Type B pancreatic cell (in vitro differentiated cells): Measurements from ENCODE around the gene PALM. TPM values are rescaled to one million over a fixed set of nuclear protein-coding genes. Genes with fewer than 3 reads are reported as not detected.
"Not testable (repeated sequence)": the region's sequence is repeated elsewhere in the genome, so short reads cannot be mapped to it uniquely, and the experiment has no call there.

ENCODE experiments used
- DNase-seq: peaks from one replicate; pipeline ENCODE4 v3.0.0; 2021; ENCODE audit warnings: mixed read lengths; ENCODE audit not compliant: unreplicated experiment; ENCODE audit errors: extremely low spot score
- H3K27ac Mint-ChIP-seq: 2 replicates; pipeline ENCODE4 v1.8.0; 2021; ENCODE audit warnings: mild to moderate bottlenecking, mixed read lengths
- H3K27me3 Mint-ChIP-seq: 2 replicates; pipeline ENCODE4 v1.8.0; 2021; ENCODE audit warnings: mixed read lengths
- H3K36me3 Mint-ChIP-seq: 2 replicates; pipeline ENCODE4 v1.8.0; 2021; ENCODE audit warnings: mixed read lengths
- H3K4me1 Mint-ChIP-seq: one replicate; pipeline ENCODE4 v1.8.0; 2021; ENCODE audit warnings: mixed read lengths; ENCODE audit not compliant: unreplicated experiment
- H3K4me3 Mint-ChIP-seq: 2 replicates; pipeline ENCODE4 v1.8.0; 2021; ENCODE audit warnings: mild to moderate bottlenecking, mixed read lengths
- H3K9me3 Mint-ChIP-seq: 2 replicates; pipeline ENCODE4 v1.8.0; 2021; ENCODE audit warnings: mixed read lengths
- total RNA-seq: library from RNA; stranded (reverse); gene quantifications from 2 replicates; pipeline ENCODE4 v1.2.1, GENCODE V29; 2021; ENCODE audit warnings: low replicate concordance
- TF ChIP-seq, protein P1 (sequence below): fragments of 200-600 bp; sonication (generic); conservative IDR thresholded peaks from 2 replicates; pipeline ENCODE4 v1.5.0; 2021; ENCODE audit warnings: antibody characterized with exemption, mild to moderate bottlenecking

The PALM gene
- total RNA-seq, 1 donor from 2014 or later = 64.1 TPM

DNA sequence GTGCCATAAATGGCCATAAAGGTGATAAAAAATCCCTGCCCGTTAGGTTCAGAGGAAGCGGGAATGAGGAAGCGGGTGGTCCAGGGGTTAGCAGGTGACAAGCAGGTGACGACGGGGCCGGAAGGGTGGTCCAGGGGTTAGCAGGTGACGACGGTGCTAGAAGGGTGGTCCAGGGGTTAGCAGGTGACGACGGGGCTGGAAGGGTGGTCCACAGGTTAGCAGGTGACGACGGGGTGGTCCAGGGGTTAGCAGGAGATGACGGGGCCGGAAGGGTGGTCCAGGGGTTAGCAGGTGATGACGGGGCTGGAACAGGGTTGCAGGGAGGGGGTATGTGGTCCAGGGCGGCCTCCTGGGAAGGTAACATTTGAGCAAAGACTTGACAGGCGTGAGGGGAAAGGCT is 19.7 kb upstream of the PALM start:
- Mint-ChIP-seq H3K36me3 (no peaks in the 10 kb centered on the region), H3K4me1 (no peaks in the 10 kb centered on the region), H3K27me3 (no peaks in the 10 kb centered on the region), H3K27ac (no peak overlapping the region), H3K9me3 (no peaks in the 10 kb centered on the region), H3K4me3 (no peak overlapping the region)
- no peak for DNase-seq
- TF ChIP-seq, protein P1, sequence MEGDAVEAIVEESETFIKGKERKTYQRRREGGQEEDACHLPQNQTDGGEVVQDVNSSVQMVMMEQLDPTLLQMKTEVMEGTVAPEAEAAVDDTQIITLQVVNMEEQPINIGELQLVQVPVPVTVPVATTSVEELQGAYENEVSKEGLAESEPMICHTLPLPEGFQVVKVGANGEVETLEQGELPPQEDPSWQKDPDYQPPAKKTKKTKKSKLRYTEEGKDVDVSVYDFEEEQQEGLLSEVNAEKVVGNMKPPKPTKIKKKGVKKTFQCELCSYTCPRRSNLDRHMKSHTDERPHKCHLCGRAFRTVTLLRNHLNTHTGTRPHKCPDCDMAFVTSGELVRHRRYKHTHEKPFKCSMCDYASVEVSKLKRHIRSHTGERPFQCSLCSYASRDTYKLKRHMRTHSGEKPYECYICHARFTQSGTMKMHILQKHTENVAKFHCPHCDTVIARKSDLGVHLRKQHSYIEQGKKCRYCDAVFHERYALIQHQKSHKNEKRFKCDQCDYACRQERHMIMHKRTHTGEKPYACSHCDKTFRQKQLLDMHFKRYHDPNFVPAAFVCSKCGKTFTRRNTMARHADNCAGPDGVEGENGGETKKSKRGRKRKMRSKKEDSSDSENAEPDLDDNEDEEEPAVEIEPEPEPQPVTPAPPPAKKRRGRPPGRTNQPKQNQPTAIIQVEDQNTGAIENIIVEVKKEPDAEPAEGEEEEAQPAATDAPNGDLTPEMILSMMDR = no peak

DNA sequence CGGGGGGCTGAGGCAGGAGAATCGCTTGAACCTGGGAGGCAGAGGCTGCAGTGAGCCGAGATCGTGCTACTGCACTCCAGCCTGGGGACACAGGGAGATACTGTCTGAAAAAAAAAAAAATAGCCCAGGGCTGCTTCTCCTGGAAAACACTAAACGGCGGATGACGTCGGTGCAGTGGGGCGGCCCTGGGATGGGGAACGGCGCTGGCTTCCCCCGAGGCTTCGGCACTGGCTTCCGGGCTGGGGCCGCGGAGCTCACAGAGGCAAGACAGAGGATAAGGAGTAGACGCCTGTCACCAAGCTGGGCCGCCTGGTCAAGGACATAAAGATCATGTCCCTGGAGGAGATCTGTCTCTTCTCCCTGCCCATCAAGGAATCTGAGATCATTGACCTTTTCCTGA is 18.5 kb upstream of the PALM start:
- no peak overlapping the region for H3K27ac Mint-ChIP-seq
- no peaks in the 10 kb centered on the region for H3K9me3 Mint-ChIP-seq
- H3K36me3 Mint-ChIP-seq = no peaks in the 10 kb centered on the region
- no peak for DNase-seq
- TF ChIP-seq, protein P1 = no peak
- H3K4me3 Mint-ChIP-seq = no peak overlapping the region
- H3K27me3 Mint-ChIP-seq = no peaks in the 10 kb centered on the region
- H3K4me1 Mint-ChIP-seq = no peaks in the 10 kb centered on the region

DNA sequence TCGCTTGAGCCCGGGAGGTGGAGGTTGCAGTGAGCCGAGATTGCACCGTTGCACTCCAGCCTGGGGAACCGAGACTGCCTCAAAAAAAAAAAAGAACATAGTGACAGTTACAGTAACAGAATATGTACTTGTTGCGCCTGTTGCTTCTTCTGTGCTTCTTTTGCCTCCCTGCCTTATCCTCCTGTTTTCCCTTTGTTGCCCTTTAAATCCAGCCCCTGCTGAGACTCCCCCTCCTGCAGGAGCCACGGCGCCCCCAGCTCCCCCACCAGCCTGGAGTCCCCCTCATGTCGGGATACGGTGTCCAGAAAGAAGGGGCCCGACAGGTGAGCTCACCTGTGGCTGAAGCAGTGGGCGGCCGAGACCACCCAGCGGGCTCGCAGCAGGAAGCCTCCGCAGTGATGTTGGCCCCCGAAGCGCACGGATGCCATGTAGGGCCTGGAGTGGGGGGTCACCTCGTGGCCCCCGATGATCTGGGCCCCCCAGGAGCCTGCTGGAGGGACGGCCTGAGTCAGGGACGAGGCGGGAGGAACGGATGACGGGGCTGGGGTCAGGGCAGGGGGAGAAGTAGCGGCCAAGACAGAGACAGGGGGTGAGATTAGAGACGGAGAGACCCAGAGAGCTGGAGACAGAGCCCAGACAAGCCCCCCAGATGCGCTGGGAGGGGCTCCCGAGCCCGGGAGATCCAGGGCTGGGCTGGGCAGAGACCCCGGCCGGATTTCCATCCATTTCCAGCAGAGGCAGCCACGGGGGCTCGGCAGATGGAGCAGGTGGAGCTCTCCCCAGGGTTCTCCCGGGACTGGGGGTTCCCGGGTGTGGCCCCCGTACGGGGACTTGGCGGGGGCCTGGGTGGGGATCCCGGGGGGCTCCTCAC is 14.0 kb upstream of the PALM start:
- Mint-ChIP-seq H3K27ac (no peak overlapping the region), H3K4me3 (no peak overlapping the region), H3K4me1 (no peaks in the 10 kb centered on the region), H3K27me3 (no peaks in the 10 kb centered on the region), H3K9me3 (no peaks in the 10 kb centered on the region), H3K36me3 (no peaks in the 10 kb centered on the region)
- TF ChIP-seq, protein P1 = no peak
- DNase-seq = no peak

DNA sequence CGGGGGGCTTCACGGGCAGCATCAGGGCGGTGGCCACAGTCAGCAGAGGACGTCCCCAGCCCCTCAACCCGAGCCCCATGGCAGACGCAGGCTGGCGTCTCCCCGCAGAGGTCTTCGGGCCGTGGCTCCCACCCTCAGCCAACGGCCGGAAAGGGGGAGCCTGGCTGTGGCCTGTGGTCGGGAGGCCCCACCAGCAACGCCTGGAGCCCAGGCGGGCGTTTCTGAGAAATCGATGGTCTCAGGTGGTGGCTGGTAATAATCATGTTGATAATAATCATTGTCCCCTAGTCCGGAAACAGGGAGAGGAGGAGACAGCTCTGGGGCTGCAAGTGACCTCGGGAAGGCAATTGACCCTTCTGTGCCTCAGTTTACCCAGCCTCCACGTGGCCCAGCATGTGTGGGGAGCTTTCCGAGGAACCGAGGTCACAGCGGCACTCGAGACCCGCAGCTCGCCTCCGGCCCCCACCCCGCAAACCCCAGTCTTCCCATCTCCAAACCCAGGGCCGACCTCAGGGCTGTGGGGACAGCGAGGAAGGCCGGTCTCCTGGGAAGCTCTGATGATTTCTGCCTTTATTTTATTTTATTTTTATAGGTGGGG is 13.3 kb upstream of the PALM start, which contains the start of gene PRSS57:
Gene PRSS57 (minus strand): TSS at position 101 of the 598 bp plus-strand sequence. CDS start 22 bp downstream, at position 79.
- Mint-ChIP-seq H3K4me3 (no peak within 1 kb of the TSS), H3K4me1 (no peaks in the 10 kb centered on the region), H3K27me3 (no peaks in the 10 kb centered on the region), H3K36me3 (no peaks in the 10 kb centered on the region), H3K9me3 (no peaks in the 10 kb centered on the region), H3K27ac (no peak within 1 kb of the TSS)
- TF ChIP-seq, protein P1 = no peak
- DNase-seq = no peak

DNA sequence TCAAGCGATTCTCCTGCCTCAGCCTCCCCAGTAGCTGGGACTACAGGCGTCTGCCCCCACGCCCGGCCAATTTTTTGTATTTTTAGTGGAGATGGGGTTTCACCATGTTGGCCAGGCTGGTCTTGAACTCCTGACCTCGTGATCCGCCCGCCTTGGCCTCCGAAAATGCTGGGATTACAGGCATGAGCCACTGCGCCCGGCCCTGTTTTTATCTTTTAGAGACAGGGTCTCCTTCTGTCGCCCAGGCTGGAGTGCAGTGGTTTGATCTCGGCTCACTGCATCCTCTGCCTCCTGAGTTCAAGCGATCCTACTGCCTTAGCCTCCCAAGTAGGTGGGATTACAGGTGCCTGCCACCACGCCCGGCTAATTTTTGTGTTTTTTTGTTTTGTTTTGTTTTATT is 10.2 kb upstream of the PALM start:
- not testable (repeated sequence) for H3K27me3 Mint-ChIP-seq, H3K9me3 Mint-ChIP-seq, H3K4me3 Mint-ChIP-seq, H3K36me3 Mint-ChIP-seq, H3K27ac Mint-ChIP-seq, DNase-seq, H3K4me1 Mint-ChIP-seq

DNA sequence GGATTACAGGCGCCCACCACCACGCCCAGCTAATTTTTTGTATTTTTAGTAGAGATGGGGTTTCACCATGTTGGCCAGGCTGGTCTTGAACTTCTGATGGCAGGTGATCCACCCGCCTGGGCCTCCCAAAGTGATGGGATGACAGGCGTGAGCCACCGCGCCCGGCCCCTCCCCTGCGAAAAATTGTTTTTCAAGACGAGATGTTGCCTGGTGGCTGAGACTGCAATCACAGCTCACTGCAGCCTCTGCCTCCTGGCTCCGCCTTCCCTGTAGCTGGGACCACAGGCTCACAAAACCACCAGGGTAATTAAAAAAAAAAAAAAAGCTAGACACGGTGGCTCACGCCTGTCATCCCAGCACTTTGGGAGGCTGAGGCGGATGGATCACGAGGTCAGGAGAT is 8.8 kb upstream of the PALM start:
- not testable (repeated sequence) for DNase-seq, H3K4me1 Mint-ChIP-seq, H3K4me3 Mint-ChIP-seq, H3K9me3 Mint-ChIP-seq, H3K27me3 Mint-ChIP-seq, H3K36me3 Mint-ChIP-seq, H3K27ac Mint-ChIP-seq

DNA sequence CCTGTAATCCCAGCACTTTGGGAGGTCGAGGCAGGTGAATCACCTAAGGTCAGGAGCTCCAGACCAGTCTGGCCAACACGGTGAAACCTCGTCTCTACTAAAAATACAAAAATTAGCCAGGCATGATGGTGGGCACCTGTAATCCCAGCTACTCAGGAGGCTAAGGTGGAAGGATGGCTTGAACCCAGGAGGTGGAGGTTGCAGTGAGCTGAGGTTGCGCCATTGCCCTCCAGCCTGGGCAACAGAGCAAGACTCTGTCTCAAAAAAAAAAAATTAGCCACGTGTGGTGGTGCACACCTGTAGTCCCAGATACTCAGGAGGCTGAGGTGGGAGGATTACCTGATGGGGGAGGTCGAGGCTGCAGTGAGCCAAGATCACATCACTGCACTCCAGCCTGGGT is 5.9 kb upstream of the PALM start:
- not testable (repeated sequence) for H3K9me3 Mint-ChIP-seq, H3K27ac Mint-ChIP-seq, H3K36me3 Mint-ChIP-seq, H3K4me3 Mint-ChIP-seq, H3K27me3 Mint-ChIP-seq, H3K4me1 Mint-ChIP-seq, DNase-seq
